ENCODE results near the gene KMT2A.
"Not testable (repeated sequence)": the region's sequence is repeated elsewhere in the genome, so short reads cannot be mapped to it uniquely, and the experiment has no call there.

KMT2A gene

DNA sequence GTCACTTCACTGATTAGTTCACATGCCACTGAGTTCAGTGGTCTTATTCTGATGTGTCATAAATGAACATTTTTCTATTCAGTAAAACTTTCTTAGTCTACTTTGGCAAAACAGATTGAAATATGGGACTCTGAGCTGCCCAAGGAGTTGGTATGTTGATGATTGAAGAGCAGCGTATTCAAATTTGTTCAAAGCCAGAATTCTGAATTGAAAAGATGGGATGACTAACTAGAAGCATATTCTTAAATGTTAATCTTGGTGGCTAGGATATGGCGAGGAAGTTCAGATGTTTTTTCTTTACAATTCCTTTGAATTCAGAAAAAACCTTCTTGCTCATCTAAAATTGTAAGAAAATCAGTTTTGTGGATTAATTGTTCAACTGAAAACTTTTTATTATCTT, 34.7 kb downstream of the KMT2A start:
- DNase-seq (ENCODE audit: low read depth, low spot score): no peak
- ChIA-PET CTCF (interaction anchor here (1.2 kb wide), 1 partner anchor 17 kb away, joined by 3 read pairs; no protein-coding TSS in a partner anchor), POLR2A (interaction anchor here (0.7 kb wide), 1 partner anchor 66 kb away, joined by 3 read pairs; no protein-coding TSS in a partner anchor)
- no peak overlapping the region for H3K4me3 ChIP-seq (ENCODE audit: low read depth, low read length)
- TF ChIP-seq CTCF (IDR thresholded peaks at IDR 0.05; ENCODE audit: insufficient read depth, low read length, missing control alignments): no peak

GRCh38 chr11:118473537-118473936, 37.2 kb downstream of the KMT2A start:
- ChIA-PET POLR2A (no interaction called here), CTCF (no interaction called here)
- no peak overlapping the region for H3K4me3 ChIP-seq (ENCODE audit: low read depth, low read length)
- DNase-seq (ENCODE audit: low read depth, low spot score): no peak
- TF ChIP-seq CTCF (IDR thresholded peaks at IDR 0.05; ENCODE audit: insufficient read depth, low read length, missing control alignments): no peak

DNA sequence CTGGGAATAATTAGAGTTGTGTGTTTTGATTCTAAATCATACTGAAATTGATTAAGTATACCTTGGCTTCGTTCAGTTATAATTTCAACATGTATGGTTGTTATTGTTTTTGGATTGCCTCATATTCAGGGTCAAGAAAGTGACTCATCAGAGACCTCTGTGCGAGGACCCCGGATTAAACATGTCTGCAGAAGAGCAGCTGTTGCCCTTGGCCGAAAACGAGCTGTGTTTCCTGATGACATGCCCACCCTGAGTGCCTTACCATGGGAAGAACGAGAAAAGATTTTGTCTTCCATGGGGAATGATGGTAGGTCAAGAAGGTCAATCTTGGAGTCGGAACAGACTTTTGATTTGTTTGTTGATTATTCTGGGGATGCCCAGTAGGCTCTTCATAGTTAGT, 40.4 kb downstream of the KMT2A start:
- ChIA-PET POLR2A (no interaction called here), CTCF (interaction anchor here (0.6 to 2.5 kb wide), 4 partner anchors 10 to 97 kb away, joined by 3 to 11 read pairs (median 3); no protein-coding TSS in a partner anchor)
- no peak for TF ChIP-seq CTCF (IDR thresholded peaks at IDR 0.05; ENCODE audit: insufficient read depth, low read length, missing control alignments)

DNA sequence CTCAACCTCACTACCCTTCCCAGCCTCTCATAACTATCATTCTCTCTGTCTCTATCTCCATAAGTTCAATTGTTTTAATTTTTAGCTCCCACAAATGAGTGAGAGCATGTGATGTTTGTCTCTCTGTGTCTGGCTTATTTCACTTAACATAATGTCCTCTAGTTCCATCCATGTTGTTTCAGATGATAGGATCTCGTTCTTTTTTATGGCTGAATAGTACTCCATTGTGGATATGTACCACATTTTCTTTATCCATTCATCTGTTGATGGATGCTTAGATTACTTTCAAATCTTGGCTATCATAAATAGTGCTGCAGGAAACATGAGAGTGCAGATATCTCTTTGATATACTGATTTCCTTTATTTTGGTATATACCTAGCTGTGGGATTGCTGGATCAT, 44.9 kb downstream of the KMT2A start:
- CTCF ChIA-PET: interaction anchor here (0.7 to 1.5 kb wide), 4 partner anchors 9 to 24 kb away, joined by 3 to 4 read pairs (median 3); no protein-coding TSS in a partner anchor
- H3K4me3 ChIP-seq (ENCODE audit: low read depth, low read length); POLR2A ChIA-PET; DNase-seq (ENCODE audit: low read depth, low spot score): not testable (repeated sequence)

More for the DNA sequence above, 40.4 kb downstream of the KMT2A start:
- no peak for DNase-seq (ENCODE audit: low read depth, low spot score)
- H3K4me3 ChIP-seq (ENCODE audit: low read depth, low read length): no peak overlapping the region

- CTCF ChIA-PET: interaction anchor here (0.9 to 1.7 kb wide), 3 partner anchors 13 to 103 kb away, joined by 3 to 5 read pairs (median 4); no protein-coding TSS in a partner anchor
- DNase-seq (ENCODE audit: low read depth, low spot score): no peak
- H3K4me3 ChIP-seq (ENCODE audit: low read depth, low read length): no peak overlapping the region
- TF ChIP-seq CTCF (IDR thresholded peaks at IDR 0.05; ENCODE audit: insufficient read depth, low read length, missing control alignments): no peak
- POLR2A ChIA-PET: no interaction called here
These were observed 48.1 kb downstream of the KMT2A start for GRCh38 chr11:118484405-118484804.

GRCh38 chr11:118485273-118485672, 49.0 kb downstream of the KMT2A start:
- POLR2A ChIA-PET: interaction anchor here (0.6 kb wide), 1 partner anchor 93 kb away, joined by 5 read pairs; no protein-coding TSS in a partner anchor
- CTCF ChIA-PET: interaction anchor here (0.9 to 1.7 kb wide), 5 partner anchors 12 to 103 kb away, joined by 3 to 5 read pairs (median 4); partner anchors contain the start of gene ATP5MG
- no peak for DNase-seq (ENCODE audit: low read depth, low spot score)
- TF ChIP-seq CTCF (IDR thresholded peaks at IDR 0.05; ENCODE audit: insufficient read depth, low read length, missing control alignments): no peak
- H3K4me3 ChIP-seq (ENCODE audit: low read depth, low read length): no peak overlapping the region
